KMS-11 (cell line): ENCODE data around the gene MID1.

Experiments used
- H2AFZ ChIP-seq: fragments of 200-600 bp; sonication (generic); 2 replicates; pipeline ENCODE4 v1.6.1; 2016; ENCODE audit warnings: antibody characterized with exemption, mixed run types, low read depth
- H3K27ac ChIP-seq: fragments of 200-600 bp; sonication (generic); 2 replicates; pipeline ENCODE4 v1.6.1; 2016; ENCODE audit warnings: mild to moderate bottlenecking, mixed run types
- H3K27me3 ChIP-seq: fragments of 200-600 bp; sonication (generic); 2 replicates; pipeline ENCODE4 v1.6.1; 2017; ENCODE audit warnings: mild to moderate bottlenecking, low read depth, mixed run types, moderate library complexity; ENCODE audit not compliant: insufficient read depth
- H3K36me3 ChIP-seq: fragments of 200-600 bp; sonication (generic); 2 replicates; pipeline ENCODE4 v1.6.1; 2017; ENCODE audit warnings: mild to moderate bottlenecking, mixed run types; ENCODE audit not compliant: insufficient read depth
- H3K4me1 ChIP-seq: fragments of 200-600 bp; sonication (generic); 2 replicates; pipeline ENCODE4 v1.6.1; 2016; ENCODE audit warnings: mild to moderate bottlenecking, low read depth, mixed run types; ENCODE audit not compliant: poor library complexity, severe bottlenecking
- H3K4me2 ChIP-seq: fragments of 200-600 bp; sonication (generic); 2 replicates; pipeline ENCODE4 v1.7.0; 2016; ENCODE audit warnings: mild to moderate bottlenecking, mixed run types
- H3K4me3 ChIP-seq: fragments of 200-600 bp; sonication (generic); IDR thresholded peaks from 2 replicates; pipeline ENCODE4 v1.6.1; 2017; ENCODE audit warnings: low read depth, low read length, mixed read lengths; ENCODE audit not compliant: insufficient read depth
- H3K79me2 ChIP-seq: fragments of 200-600 bp; sonication (generic); 2 replicates; pipeline ENCODE4 v1.6.1; 2016; ENCODE audit warnings: low read depth, mixed run types; ENCODE audit not compliant: insufficient read depth
- H3K9ac ChIP-seq: fragments of 200-600 bp; sonication (generic); 2 replicates; pipeline ENCODE4 v1.6.1; 2016; ENCODE audit warnings: mild to moderate bottlenecking, mixed run types
- H4K20me1 ChIP-seq: fragments of 200-600 bp; sonication (generic); 2 replicates; pipeline ENCODE4 v1.6.1; 2016; ENCODE audit warnings: mild to moderate bottlenecking, mixed run types; ENCODE audit not compliant: insufficient read depth
- CTCF ChIP-seq: fragments of 200-600 bp; sonication (generic); conservative IDR thresholded peaks from 2 replicates; pipeline ENCODE4 v1.6.1; 2017; ENCODE audit warnings: low read depth, mild to moderate bottlenecking, antibody characterized with exemption, low read length, moderate library complexity, mixed read lengths

Gene MID1

GRCh38 chrX:10450229-10450958, 170.0 kb downstream of the MID1 start:
- Histone ChIP-seq H3K4me1 (no peaks in the 10 kb centered on the region), H2AFZ (no peak overlapping the region), H3K27ac (no peak overlapping the region), H3K79me2 (no peaks in the 10 kb centered on the region), H3K9ac (no peak overlapping the region), H3K36me3 (no peaks in the 10 kb centered on the region), H3K4me3 (no peak overlapping the region), H3K27me3 (no peaks in the 10 kb centered on the region), H3K4me2 (no peak overlapping the region), H4K20me1 (no peaks in the 10 kb centered on the region)
- no peak for TF ChIP-seq CTCF

GRCh38 chrX:10447564-10448214, 172.7 kb downstream of the MID1 start:
- no peaks in the 10 kb centered on the region for H3K27me3 ChIP-seq
- no peaks in the 10 kb centered on the region for H3K79me2 ChIP-seq
- H4K20me1 ChIP-seq = no peaks in the 10 kb centered on the region
- no peak overlapping the region for H3K27ac ChIP-seq
- no peak overlapping the region for H3K4me2 ChIP-seq
- TF ChIP-seq CTCF = no peak
- H3K4me1 ChIP-seq = no peaks in the 10 kb centered on the region
- H3K4me3 ChIP-seq = no peak overlapping the region
- H3K9ac ChIP-seq = no peak overlapping the region
- no peak overlapping the region for H2AFZ ChIP-seq
- no peaks in the 10 kb centered on the region for H3K36me3 ChIP-seq

- Histone ChIP-seq H3K4me1 (no peaks in the 10 kb centered on the region), H3K79me2 (no peaks in the 10 kb centered on the region), H4K20me1 (no peaks in the 10 kb centered on the region), H3K4me3 (no peak overlapping the region), H3K27ac (no peak overlapping the region), H3K4me2 (no peak overlapping the region), H3K27me3 (no peaks in the 10 kb centered on the region), H3K9ac (no peak overlapping the region), H3K36me3 (no peaks in the 10 kb centered on the region), H2AFZ (no peak overlapping the region)
- no peak for TF ChIP-seq CTCF
Measured at GRCh38 chrX:10444204-10444603, 176.2 kb downstream of the MID1 start.

GRCh38 chrX:10441464-10441863, 178.9 kb downstream of the MID1 start:
- Histone ChIP-seq H3K9ac (no peak overlapping the region), H3K27me3 (no peaks in the 10 kb centered on the region), H3K36me3 (no peaks in the 10 kb centered on the region), H2AFZ (no peak overlapping the region), H3K27ac (no peak overlapping the region), H3K79me2 (no peaks in the 10 kb centered on the region), H3K4me2 (no peak overlapping the region), H4K20me1 (no peaks in the 10 kb centered on the region), H3K4me1 (no peaks in the 10 kb centered on the region), H3K4me3 (no peak overlapping the region)
- TF ChIP-seq CTCF = no peak
